Measurements from ENCODE around the gene U2AF1L4.

DNA sequence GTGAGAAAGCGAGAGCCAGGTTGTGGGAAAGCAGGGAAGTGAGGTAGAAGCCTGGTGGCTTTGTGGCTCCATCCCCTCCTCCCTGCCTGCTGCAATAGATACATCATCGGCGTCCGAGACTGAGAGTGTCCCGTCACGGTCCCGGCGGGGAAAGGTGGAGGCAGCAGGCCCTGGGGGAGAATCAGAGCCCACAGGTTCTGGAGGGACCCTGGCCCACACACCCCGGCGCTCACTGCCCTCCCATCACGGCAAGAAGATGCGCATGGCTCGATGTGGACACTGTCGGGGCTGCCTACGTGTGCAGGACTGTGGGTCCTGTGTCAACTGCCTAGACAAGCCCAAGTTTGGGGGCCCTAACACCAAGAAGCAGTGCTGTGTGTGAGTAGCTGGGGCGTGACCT, 22.3 kb downstream of the U2AF1L4 start:
- TF ChIP-seq, protein P1, sequence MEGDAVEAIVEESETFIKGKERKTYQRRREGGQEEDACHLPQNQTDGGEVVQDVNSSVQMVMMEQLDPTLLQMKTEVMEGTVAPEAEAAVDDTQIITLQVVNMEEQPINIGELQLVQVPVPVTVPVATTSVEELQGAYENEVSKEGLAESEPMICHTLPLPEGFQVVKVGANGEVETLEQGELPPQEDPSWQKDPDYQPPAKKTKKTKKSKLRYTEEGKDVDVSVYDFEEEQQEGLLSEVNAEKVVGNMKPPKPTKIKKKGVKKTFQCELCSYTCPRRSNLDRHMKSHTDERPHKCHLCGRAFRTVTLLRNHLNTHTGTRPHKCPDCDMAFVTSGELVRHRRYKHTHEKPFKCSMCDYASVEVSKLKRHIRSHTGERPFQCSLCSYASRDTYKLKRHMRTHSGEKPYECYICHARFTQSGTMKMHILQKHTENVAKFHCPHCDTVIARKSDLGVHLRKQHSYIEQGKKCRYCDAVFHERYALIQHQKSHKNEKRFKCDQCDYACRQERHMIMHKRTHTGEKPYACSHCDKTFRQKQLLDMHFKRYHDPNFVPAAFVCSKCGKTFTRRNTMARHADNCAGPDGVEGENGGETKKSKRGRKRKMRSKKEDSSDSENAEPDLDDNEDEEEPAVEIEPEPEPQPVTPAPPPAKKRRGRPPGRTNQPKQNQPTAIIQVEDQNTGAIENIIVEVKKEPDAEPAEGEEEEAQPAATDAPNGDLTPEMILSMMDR (IDR thresholded peaks at IDR 0.05 in 4 of 5, conservative IDR thresholded peaks at IDR 0.05 in 1 of 5), result no peak
- no peak for TF ChIP-seq POLR2A (IDR thresholded peaks at IDR 0.05)
